ENCODE measurements around the gene SLPI. TPM values are rescaled to one million over a fixed set of nuclear protein-coding genes. Genes with fewer than 3 reads are reported as not detected.

SLPI gene
- total RNA-seq, 1 experiment from 2014 or later = 5.4 TPM

DNA sequence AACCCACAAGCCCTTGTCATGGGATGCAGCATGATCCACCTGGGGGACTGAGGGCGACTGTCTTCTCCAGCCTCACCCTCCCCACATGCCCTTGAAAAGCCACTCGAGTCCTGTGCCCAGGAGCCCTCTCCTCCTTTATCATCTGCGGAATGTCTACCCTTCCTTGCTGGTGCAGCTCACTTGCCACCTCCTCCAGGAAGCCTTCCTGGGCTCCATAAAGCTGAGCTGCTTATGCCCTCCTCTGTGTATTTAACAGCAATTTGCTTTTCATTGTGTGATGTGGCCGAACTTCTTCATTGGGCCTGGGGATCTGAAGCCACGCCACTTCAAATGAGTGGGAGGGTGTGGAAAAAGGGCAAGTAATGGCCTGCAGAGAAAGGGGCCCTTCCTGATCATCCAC is 34.5 kb upstream of the SLPI start:
- no peak for ATAC-seq
- no peak for DNase-seq (ENCODE audit: low read depth, low spot score)
- CTCF ChIA-PET = interaction anchor here (1.4 to 1.9 kb wide), 2 partner anchors 12 to 278 kb away, joined by 3 to 7 read pairs; no protein-coding TSS in a partner anchor
- H2AFZ ChIP-seq (ENCODE audit: low read depth, low read length, poor library complexity, severe bottlenecking) = no peak overlapping the region
- no peaks in the 10 kb centered on the region for H3K79me2 ChIP-seq (ENCODE audit: insufficient read depth, low read length)
- no peak overlapping the region for H3K4me3 ChIP-seq (replicated peaks in 1 of 2; ENCODE audit: low read depth in 1 of 2, low read length in 2 of 2)
- RAD21 ChIA-PET (ENCODE audit: low non-redundant PET in 1 of 2, low total read pairs in 2 of 2, uncharacterized antibody in 2 of 2, unreplicated experiment in 2 of 2) = no interaction called here
- POLR2A ChIA-PET = no interaction called here
- no peaks in the 10 kb centered on the region for H3K27me3 ChIP-seq (ENCODE audit: insufficient read depth, low read length)
- no peak overlapping the region for H3K27ac ChIP-seq (ENCODE audit: low read depth, low read length)
- H3K9me3 ChIP-seq (ENCODE audit: control insufficient read depth in 1 of 2, insufficient read depth in 1 of 2, low read depth in 1 of 2, low read length in 2 of 2) = no peaks in the 10 kb centered on the region
- H4K20me1 ChIP-seq (ENCODE audit: insufficient read depth) = no peaks in the 10 kb centered on the region
- no peaks in the 10 kb centered on the region for H3K36me3 ChIP-seq (ENCODE audit: control insufficient read depth in 1 of 2, insufficient read depth in 2 of 2, low read length in 2 of 2)
- no peak overlapping the region for H3K9ac ChIP-seq (ENCODE audit: low read length)
- no peak overlapping the region for H3K4me2 ChIP-seq (ENCODE audit: low read length)
- H3K9me2 ChIP-seq (ENCODE audit: insufficient read depth) = no peaks in the 10 kb centered on the region
- BruUV-seq (replicated peaks) = no TSS peak
- peaks cover 0 to 10% of the 10 kb centered on the region in 2 experiments; a peak in 2 of 4 replicates for H3K4me1 ChIP-seq (ENCODE audit: control insufficient read depth in 1 of 2, insufficient read depth in 2 of 2, low read length in 2 of 2)
- TF ChIP-seq EZH2 (IDR thresholded peaks at IDR 0.05) (no peak), EGR1 (IDR thresholded peaks at IDR 0.05; ENCODE audit: low read depth) (no peak), JUND (IDR thresholded peaks at IDR 0.05) (no peak), CBX3 (IDR thresholded peaks at IDR 0.05; ENCODE audit: low read depth) (no peak), ELF1 (IDR thresholded peaks at IDR 0.05; ENCODE audit: borderline replicate concordance, low read depth) (no peak), POLR2AphosphoS5 (IDR thresholded peaks at IDR 0.05; ENCODE audit: low read depth, low read length) (no peak), SRF (IDR thresholded peaks at IDR 0.05; ENCODE audit: low read depth) (no peak), SIN3A (IDR thresholded peaks at IDR 0.05; ENCODE audit: low read depth) (no peak), ZNF274 (IDR thresholded peaks at IDR 0.05; ENCODE audit: low read depth, low read length) (no peak), REST (IDR thresholded peaks at IDR 0.05; ENCODE audit: low read depth) (no peak), YY1 (IDR thresholded peaks at IDR 0.05; ENCODE audit: extremely low read depth, insufficient replicate concordance, low read depth, low read length) (no peak), CEBPB (IDR thresholded peaks at IDR 0.05; ENCODE audit: low read depth) (no peak), ZFX (IDR thresholded peaks at IDR 0.05) (no peak), MAX (IDR thresholded peaks at IDR 0.05) (no peak), FOSL1 (IDR thresholded peaks at IDR 0.05; ENCODE audit: low read depth) (no peak)
- TF ChIP-seq, protein P1, sequence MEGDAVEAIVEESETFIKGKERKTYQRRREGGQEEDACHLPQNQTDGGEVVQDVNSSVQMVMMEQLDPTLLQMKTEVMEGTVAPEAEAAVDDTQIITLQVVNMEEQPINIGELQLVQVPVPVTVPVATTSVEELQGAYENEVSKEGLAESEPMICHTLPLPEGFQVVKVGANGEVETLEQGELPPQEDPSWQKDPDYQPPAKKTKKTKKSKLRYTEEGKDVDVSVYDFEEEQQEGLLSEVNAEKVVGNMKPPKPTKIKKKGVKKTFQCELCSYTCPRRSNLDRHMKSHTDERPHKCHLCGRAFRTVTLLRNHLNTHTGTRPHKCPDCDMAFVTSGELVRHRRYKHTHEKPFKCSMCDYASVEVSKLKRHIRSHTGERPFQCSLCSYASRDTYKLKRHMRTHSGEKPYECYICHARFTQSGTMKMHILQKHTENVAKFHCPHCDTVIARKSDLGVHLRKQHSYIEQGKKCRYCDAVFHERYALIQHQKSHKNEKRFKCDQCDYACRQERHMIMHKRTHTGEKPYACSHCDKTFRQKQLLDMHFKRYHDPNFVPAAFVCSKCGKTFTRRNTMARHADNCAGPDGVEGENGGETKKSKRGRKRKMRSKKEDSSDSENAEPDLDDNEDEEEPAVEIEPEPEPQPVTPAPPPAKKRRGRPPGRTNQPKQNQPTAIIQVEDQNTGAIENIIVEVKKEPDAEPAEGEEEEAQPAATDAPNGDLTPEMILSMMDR (IDR thresholded peaks at IDR 0.05 in 2 of 3, conservative IDR thresholded peaks at IDR 0.05 in 1 of 3; ENCODE audit: borderline replicate concordance in 1 of 3, insufficient read depth in 1 of 3, low read depth in 2 of 3, low read length in 2 of 3) = no peak
- TF ChIP-seq, protein P2, sequence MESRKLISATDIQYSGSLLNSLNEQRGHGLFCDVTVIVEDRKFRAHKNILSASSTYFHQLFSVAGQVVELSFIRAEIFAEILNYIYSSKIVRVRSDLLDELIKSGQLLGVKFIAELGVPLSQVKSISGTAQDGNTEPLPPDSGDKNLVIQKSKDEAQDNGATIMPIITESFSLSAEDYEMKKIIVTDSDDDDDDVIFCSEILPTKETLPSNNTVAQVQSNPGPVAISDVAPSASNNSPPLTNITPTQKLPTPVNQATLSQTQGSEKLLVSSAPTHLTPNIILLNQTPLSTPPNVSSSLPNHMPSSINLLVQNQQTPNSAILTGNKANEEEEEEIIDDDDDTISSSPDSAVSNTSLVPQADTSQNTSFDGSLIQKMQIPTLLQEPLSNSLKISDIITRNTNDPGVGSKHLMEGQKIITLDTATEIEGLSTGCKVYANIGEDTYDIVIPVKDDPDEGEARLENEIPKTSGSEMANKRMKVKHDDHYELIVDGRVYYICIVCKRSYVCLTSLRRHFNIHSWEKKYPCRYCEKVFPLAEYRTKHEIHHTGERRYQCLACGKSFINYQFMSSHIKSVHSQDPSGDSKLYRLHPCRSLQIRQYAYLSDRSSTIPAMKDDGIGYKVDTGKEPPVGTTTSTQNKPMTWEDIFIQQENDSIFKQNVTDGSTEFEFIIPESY (IDR thresholded peaks at IDR 0.05; ENCODE audit: extremely low read depth, insufficient replicate concordance, low read length) = no peak
- intact Hi-C loops (cut with micrococcal nuclease) = no loop called here

Measured in HCT116 (cell line).